Activated CD8-positive, alpha-beta memory T cell treated with anti-CD3 and anti-CD28 coated beads for 48 hours (primary cell): ENCODE results near the gene AWAT2.

Source experiments
- DNase-seq, 3 experiments: peaks; one replicate each; pipeline ENCODE4 v3.0.0-alpha.2; 2020; ENCODE audit warnings: low read depth in 2 of 3, low spot score in 2 of 3

AWAT2 gene

DNA sequence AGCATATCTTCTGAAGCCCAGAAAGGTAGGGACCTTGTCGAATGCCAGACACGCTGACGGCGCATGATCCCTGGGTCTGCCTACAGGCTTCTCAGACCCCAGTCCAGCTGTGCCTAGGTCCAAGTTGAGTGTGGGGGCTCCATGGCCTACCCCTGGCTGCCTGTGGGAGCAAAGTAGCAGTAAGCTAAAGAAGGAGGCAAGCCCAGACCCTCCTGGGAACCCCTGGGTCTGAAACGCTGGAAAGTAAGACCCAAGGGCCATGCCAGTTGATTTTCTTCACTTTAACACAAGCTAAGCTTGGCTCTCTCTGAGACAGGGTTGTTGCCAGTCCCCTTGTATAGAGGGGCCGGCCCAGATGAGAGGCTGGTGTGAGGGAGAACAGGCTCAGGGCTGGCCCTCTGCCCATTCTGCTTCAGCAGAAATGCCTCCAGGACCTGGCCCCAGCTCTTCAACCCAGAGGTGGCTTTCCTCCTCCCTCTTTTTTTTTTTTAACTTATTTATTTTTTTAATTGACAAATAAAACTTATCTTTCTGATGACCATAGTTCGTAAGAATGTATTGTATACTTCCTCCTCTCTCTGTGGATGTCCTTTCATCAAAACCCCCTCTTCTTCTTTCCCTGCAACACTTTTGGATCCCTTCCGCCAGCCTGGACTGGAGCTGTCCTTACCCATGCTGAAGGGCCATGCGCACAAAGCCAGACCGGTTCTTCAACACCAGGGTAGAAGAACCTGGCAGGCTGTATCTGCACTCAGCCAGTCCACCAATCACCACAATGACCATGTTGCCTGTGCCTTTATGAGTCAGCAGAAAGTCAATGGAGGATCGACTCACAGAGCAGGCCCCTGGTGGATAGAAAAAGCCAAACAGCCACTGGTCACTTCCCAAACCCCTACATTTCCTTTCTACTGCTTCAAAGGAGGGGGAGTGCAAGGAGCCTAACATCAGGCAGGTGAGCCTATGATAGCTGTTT is 7.1 kb downstream of the AWAT2 start:
- no peak for DNase-seq

DNA sequence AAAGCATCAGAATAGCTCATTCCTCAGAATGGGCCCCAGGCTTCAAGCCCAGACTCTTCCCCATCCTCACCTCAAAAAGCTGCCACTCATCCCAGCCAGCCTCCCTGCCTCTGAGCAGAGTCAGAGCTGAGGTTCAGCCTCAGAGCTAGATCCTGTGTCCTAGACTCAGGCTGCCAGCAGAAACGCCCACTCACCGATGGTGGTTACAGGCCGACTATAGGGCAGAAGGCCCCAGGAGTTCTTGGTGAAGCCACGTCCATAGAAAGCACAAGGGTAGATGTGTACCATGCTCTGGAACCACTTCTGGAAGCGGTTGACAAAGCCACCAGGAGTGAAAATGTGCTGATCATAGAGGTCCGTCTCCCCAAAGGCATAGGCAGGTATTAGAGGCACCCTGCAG is 7.7 kb downstream of the AWAT2 start:
- no peak for DNase-seq

DNA sequence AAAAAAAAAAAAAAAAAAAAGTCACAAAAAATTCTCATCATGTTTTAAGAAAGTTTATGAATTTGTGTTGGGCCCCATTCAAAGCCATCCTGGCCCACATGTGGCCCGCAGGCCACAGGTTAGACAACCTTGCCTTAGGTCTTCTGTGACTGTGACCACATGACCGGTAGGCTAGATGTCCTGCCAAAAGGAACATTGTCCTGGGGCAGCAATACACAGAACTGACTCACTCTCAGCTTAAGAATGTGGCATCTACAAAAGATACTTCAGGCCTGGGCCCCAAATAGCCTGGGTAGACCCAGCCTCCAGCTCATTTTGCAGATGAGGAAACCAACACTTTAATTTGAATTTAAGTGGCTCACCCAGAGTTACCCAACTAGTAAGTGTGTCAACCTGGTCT is 10.0 kb downstream of the AWAT2 start:
- DNase-seq = no peak

DNA sequence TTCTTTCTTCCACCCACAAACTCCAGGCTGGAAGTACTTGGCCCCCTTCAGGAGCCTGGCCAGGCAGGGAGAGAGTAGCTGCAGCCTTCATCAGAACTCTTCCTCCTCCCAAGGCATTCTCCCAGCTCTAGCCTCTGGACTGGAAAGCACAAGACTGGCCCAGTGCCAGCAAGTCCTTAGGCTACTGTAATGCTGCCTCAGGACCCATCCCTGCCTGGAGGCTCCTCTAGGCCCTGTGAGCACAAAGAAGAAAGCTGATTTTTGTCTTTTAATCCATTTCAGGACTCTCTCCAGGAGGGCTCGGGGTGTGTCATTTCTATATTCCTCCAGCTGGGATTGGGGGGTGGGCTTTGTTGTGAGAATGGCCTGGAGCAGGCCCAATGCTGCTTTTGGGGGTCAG is 10.8 kb downstream of the AWAT2 start:
- no peak for DNase-seq

DNA sequence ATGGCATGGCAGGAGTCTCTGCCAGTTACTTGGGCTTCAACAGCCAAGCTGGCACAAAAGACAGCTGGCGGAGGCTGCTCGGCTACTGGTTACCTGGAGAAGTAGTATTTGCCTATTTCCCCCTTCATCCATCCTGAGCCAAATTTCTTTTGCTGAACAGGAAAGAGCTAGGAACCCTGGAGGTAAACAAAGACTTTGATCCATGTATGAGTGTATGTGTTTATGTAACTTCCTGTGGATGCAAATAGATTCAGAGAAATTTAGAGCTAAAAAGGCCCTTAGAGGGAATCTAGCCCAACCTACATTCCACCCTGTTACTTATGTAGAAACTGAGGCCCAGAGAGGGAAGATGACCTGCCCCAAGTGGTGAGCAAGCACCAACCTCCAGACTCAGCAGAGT is 11.2 kb downstream of the AWAT2 start:
- no peak for DNase-seq

DNA sequence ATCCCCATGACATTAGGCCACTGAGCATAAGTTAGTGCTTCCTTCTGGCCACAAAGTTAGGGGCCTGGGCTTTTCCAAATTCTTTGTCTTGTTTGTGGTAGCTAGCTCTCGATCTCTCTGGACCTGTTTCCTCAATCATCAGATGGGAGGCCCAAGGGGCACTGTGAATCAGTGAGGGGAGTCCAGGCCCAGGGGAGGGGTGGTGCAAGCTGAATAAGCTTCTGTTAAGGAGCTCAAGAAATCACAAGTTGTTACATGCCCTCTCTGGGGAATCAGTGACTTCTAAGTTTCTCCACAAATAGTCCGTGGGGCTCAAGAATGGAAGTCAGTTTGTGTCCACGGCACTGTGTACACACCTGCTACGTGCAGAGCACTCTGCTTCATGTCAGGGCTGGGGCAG is 15.1 kb downstream of the AWAT2 start:
- no peak for DNase-seq

DNA sequence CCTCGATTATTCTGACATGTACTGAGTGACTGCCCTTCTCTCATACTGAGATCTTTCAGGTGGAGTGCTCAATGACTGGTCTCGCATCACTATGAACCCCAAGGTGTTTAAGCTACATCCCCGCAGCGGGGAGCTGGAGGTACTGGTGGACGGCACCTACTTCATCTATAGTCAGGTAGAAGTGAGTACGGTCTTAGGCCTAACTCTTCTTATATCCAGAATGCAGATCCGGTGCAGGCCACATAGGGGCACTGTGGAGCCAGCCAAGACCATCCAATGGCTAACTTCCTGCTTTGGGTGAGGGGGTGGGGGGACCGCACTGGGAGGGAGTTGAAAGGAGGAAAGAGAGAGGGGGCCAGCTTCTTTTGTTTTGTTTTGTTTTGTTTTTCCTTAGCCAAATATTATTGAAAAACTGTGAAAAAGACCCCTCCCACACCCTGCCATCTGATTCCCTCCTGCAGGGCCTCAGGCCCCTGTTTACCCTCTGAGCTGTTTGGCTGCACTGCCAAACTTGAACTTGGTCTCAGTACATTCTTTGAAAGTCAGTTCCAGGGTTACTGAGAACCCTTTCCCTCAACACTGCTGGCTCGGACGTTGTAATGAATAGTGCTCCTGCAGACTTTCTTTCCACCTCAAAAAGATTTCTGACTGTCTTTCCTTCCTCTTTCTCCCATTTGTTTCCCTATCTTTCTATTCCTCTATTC is 16.2 kb downstream of the AWAT2 start:
- no peak for DNase-seq

DNA sequence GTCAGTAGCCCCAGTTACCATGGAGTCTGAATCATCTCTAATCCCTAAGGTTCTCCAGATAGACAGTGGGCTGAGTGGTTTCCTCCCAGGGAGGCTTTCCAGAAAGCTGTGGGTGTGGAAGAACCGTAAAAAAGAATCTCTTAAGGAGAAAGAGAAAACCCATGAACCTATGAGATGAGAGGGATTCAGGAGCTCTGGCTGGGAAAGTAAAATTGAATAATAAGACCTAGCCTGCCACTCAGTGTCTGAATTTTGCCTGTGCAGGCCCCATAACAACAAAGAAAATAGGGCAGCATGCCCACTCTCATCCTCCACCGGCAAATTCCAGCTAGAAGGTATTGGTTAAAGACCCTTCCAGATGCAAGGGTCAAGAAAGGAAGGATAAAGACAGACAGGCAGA is 16.9 kb downstream of the AWAT2 start:
- DNase-seq = no peak

DNA sequence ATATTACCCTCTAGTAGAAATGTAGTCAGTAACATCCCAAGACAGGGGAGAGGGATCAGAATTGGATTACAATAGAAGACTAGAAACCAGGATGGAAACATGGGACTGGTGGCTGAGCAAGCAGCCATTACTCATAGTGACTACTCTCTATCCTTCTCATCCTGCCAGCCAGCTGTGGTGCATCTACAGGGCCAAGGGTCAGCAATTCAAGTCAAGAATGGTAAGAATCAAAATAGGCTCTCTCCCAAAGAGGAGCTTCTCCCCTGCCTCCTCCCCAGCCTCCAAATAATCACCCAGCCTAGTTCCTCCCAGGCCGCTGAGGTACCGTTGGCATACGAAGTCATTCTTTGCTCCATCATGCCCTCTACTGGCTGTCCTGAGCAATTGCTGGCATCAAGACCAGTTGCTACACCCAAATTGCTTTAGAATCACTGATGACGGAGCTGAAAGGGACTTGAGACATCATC is 19.4 kb downstream of the AWAT2 start:
- DNase-seq = peak in 2 of 3 experiments; percentile 1 to 6

DNA sequence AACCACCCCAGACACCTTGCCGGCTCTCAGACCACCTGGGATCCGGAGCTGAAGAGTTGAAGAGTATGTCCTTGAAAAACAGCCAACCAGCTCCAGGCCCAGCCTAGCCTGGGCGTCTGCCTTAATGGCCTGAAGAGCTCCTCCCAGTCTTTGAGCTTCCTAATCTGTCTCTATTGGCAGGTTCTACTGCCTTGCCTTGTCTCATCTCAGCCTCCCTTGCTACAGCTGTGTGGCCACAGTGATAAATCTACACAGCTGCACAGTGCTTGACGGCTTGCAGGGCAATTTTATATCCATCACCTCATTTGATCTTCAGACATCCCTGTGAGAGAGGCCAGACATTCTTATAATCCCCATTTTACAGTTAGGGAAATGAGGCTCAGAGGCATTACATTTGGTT is 19.9 kb downstream of the AWAT2 start:
- DNase-seq = no peak

DNA sequence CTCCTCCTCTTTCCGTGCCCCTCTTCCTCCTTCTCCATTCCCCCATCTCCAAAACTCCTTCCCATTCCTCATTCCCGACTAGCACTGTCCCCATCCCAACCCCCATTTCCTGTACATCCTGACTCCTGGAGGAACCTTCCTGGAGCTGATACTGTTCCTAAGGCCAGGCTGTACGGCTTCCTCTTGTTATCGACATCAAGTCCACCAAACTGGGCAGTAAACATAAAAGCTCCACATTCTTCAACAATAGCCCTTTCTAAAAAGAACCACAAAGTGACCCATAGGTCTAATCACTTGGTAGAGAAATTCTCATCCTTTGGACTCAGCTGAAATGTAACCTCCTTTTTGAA is 22.9 kb downstream of the AWAT2 start:
- no peak for DNase-seq

DNA sequence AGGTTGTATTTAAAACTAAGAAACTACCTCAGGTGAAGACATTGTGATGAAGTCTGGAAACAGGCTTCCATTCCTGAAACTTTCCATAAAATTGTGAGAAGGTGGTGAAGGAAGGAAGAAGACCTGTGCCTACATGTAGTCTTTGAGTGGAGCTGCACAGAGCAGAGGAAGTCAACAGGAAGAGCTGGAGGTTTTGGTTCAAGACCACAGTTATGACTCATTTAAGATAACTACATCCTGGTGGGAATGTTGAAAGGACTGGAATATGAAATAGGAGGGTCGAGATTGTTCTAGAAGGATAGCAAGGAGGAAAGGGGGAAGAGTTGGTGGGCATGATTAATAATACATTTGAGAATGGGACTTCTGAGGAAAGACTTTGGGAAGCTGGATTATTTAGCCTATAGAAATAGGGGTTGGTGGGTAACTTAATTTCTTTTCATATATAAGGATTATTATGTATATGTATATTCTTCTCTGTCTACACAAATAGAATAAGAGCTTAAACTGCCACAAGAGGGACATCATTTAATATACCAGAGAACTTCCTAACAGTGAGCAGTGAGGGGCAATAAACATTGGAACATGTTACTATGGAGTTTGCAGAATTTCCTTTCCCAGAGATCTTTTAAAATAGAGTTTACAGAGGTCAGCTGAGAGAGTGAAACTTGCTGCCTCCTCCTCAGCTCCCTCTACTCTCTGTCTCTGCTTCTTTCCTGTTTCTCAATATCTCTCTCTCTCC is 23.5 kb downstream of the AWAT2 start:
- no peak for DNase-seq

DNA sequence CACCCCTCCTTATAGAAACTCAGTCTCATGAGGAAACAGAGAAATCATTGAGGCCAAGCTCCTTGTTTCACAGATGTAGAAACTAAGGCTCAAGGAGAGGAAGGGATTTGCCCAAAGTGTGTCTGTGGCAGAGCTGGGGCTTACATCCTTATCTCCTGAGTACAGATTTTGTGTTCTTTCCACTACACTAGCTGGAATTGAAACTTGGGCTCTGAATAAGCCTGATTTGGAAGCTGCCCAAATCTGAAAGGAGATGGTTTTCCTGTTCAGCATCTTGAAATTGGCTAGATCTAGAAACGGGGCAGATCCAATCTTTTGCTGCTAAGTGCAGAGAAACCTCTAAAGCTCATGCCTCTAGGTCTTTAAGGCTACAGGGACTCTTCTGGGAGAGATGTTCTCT is 24.3 kb downstream of the AWAT2 start:
- no peak for DNase-seq

DNA sequence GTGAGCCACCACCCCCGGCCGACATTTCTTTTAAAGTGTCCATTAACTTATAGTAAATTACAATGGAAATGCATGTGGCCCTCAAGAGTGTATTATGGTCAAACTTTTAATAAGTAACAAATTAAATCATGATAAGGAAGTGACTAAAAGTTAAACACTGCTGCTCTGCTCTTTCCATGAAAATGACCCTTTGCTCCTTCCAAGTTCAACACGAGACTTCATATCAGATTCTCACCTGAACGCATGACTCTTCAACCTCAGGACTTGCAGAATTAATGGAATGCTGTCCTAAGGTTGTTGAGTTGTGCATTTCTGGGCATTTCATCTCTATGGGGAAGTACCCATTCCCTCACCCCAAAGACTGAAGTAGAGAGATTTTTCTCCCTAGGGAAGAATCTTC is 27.1 kb downstream of the AWAT2 start:
- no peak for DNase-seq

DNA sequence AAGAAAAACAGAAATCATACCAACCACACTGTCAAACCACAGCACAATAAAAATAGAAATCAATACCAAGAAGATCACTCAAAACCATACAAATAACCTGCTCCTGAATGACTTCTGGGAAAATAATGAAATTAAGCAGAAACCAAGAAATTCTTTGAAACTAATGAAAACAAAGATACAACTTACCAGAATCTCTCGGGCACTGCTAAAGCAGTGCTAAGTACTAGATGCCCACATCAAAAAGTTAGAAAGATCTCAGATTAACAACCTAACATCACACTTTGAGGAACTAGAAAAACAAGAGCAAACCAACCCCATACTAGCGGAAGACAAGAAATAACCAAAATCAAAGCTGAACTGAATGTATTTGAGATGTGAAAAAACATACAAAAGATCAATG is 33.2 kb downstream of the AWAT2 start:
- no peak for DNase-seq

DNA sequence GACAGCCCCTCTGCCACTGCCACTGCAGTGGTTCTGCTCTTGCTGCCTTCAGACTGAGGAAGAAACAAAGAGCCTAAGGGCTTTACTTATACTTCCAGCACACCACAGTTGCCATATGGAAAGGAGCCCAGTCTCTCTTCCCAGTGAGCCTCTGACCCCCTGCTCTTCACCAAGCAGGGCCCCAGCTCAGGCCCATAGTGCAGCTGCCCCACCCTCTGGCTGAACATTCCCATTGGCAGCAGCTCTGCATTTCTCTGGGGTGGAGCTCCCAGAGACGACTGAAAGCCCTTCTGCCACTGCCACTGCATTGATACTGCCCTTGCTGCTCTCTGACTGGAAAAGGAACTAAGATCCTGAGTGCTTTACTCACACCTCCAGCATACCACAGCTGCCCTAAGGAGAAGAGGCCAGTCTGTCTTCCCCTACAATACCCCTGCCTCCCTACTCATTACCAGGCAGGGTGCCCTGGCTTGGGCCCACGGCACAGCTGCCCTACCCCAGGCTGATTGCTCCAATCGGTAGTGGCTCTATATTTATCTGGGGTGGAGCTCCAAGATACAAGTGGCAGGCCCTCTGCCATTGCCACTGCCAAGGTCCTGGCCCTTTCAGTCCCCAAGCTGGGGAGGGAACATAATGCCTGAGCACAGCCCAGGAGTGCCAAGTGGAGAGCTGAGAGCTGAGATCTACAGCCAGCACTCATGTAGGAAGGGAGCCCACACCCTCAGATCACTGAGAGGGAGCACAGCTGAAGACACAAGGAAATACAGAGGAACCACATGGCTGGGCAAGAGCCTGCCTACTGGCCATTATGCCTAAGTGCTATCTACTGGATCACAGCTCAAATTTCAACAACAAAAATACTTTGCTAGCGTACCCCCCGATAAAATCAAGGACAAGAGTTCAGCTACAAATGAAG is 36.0 kb downstream of the AWAT2 start:
- no peak for DNase-seq

DNA sequence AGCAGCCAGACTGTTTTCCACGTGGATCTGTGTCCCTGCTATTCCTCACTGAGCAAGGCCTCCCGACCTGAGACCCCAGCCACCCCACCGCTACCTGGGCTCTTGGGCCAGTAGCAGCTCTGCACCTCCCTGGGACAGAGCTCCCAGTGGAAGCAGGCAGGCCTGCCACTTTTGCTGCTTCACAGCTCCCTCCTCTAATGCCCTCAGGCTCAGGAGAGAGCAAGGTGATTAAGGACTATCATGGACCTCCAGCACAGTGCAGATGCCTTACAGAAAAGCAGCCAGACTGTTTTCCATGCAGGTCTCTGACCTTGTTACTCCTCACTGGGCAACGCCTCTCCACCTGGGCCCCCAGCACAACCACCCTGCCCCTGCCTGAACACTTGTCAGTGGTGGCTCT is 37.0 kb downstream of the AWAT2 start:
- DNase-seq = no peak

DNA sequence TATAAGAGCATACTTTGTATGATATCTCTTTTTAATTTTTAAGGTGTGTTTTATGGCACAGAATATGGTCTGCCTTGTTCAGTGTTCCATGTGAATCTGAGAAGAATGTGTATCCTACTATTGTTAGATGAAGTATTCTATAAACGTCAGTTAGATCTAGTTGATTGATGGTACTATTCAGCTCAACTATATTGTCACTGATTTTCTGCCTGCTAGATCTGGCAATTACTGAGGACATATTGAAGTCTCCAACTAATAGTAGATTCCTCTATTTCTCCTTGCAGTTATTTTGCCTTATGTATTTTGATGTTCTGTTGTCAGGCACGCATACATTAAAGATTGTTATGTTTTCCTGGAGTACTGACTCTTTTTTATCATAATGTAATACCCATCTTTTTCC is 39.8 kb downstream of the AWAT2 start:
- DNase-seq = no peak

DNA sequence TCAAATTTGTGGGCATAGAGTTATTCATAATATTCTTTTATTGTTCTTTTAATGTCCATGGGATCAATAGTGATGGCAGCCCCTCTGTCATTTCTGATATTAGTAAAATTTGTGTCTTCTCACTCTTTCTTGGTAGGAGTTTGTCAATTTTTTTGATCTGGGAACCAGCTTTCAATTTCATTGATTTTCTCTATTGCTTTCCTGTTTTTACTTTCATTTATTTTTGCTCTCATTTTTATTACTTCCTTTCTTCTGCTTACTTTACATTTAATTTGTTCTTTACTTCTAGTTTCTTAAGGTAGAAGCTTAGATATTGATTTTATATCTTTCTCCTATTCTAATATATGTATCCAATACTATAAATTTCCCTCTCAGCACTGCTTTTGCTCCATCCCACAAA is 40.7 kb downstream of the AWAT2 start:
- DNase-seq = no peak

DNA sequence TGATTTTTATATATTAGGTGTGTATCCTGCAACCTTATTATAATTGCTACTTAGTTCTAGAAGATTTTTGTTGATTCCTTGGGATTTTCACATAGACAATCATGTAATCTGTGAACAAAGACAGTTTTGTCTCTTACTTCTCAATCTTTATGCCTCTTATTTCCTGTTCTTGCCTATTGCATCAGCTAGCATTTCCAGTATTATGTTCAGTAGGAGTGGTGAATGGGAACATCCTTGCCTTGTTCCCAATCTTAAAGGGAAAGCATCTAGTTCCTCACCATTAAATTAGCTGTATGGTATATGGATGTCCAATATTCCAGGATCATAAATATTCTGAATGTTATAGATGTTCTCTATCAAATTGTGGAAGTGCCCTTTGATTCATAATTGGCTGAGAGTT is 41.8 kb downstream of the AWAT2 start:
- no peak for DNase-seq
